Cardiac fibroblast (primary cell): ENCODE results near the gene TTC9C.
A peak's percentile ranks its signal among the peaks of the same experiment; 100 is the strongest.

Source experiments
- DNase-seq, 2 donors: peaks; one replicate each; pipeline versions ENCODE4 v3.0.0 to v3.0.0-alpha.2; 2010; ENCODE audit warnings: low read depth in 2 of 2
- H3K4me3 ChIP-seq, 2 donors: replicated peaks in 1 of 2; 1 replicate in 1 of 2; 2 replicates in 1 of 2; pipeline ENCODE4 v1.5.1; 2011; ENCODE audit warnings: low read depth in 2 of 2, low read length in 2 of 2, mild to moderate bottlenecking in 2 of 2, moderate library complexity in 1 of 2
- CTCF ChIP-seq: IDR thresholded peaks from one replicate; pipeline ENCODE4 v1.5.1; 2011; ENCODE audit warnings: low read depth, mild to moderate bottlenecking, low read length, inconsistent platforms

TTC9C gene

DNA sequence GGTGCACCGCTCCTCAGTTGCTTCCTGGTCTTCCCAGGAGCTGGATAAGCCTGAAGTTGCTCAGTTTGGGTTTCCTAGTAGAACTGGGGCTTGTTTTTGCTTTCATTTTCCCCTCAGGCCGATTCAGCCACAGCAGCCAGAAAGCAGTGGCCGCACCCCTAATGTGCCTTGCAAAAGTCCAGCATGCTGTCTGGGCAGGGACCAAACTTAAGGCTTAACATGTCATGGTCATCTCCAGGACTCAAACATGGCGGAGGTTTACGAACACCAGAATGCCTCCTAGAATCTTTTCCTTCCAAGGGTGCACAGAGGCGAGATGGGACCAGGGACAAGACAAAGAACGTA lies 18.3 kb upstream of the TTC9C start:
- no peak for TF ChIP-seq CTCF
- peak overlapping the region; percentile 37 to 47 for H3K4me3 ChIP-seq
- peak; percentile 46 to 48 for DNase-seq

- H3K4me3 ChIP-seq, result no peak overlapping the region
- DNase-seq, result no peak
- TF ChIP-seq CTCF, result no peak
These were observed 15.9 kb upstream of the TTC9C start for GRCh38 chr11:62712276-62712812.

GRCh38 chr11:62712861-62713260 lies 15.4 kb upstream of the TTC9C start:
- no peak overlapping the region for H3K4me3 ChIP-seq
- TF ChIP-seq CTCF, result no peak
- DNase-seq, result no peak

DNA sequence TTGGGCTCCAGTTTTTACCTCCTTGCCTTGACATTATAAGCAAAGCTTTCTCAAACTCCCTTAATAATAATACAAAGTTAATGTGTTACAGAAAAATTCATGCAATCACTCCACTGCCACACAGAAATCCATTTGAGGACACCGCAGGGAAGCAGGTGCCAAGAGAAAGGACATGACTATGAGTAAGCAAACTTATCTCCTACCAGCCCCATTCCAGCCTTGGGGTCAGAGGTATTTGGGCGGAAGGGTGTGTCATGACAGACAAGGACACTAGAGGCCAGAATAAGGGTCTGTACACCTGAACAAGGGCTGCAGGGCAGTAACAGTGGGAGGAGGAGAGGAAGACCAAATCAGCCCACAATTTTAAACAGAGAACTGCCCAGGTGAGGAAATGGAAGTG lies 14.9 kb upstream of the TTC9C start:
- no peak overlapping the region for H3K4me3 ChIP-seq
- TF ChIP-seq CTCF, result no peak
- DNase-seq, result no peak

DNA sequence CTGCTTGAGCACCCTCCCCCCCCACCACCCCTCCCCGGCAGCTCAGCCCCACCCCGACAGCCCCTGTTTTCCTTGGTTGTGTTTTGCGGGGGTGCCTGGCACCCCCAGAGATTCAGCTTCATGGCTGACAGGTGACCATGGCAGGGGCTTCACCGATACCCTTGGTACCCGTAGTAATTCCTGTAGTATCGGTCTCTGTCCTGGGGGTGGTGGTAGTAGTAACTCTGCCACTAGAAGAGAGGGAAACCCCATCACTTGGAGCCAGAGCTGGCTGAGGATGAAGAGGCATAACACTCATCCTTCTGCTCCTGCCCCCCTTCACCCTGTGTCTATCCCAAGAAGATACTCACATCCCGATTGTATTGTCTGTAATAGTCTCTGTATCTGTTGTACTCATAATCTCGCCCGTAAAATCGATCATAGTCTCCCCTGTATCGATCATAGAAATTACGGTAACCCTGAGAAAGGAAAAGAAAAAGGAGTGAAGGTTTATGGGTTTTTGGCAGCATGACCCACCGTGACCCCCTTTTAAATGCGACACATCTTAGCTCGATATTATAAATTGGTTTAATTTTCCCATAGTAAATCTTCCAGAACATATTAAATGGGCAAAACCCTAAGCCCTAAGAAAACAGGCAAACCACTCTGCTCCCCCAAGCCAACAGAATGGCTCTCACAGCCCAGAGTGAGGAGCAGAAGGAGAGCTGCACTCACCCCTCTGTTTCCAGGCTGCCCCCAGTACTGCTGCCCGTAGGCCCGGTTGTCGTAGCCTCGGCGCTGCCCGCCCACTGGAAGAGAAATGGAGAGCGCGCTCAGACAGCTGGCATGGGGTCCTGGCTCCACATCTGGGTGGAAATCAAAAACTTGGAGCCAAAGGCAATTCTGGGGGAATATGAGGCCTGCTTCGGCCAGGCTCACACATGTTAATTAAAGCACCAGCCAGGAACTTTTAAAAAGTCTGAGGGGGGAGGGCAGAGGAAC lies 12.8 kb upstream of the TTC9C start:
- H3K4me3 ChIP-seq, result no peak overlapping the region
- no peak for DNase-seq
- no peak for TF ChIP-seq CTCF

DNA sequence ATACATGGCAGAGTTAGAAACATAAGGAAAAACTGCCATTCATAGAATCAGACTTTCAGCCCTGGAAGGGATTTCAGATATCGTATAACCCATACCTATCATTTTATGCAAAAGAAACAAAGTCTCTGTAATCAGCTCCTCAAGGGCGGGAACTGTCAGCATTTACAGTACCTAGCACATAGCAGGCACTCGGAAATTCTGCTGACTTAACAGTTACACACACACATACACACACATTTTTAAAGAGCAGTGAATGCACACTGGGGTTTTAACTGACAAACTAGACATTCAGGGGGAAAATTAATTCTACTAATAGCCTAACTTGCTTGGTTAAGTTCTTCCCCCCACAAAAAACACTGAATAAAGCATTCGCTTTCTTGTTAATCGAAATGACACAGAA lies 12.1 kb upstream of the TTC9C start:
- DNase-seq, result no peak
- no peak for TF ChIP-seq CTCF
- H3K4me3 ChIP-seq, result no peak overlapping the region
